Prostate gland (tissue), 2 donors: ENCODE results near the gene LRRC28. TPM values are rescaled to one million over a fixed set of nuclear protein-coding genes. Genes with fewer than 3 reads are reported as not detected.

Experiments
- DNase-seq: peaks from one replicate; pipeline ENCODE4 v3.0.0-alpha.2; 2019; ENCODE audit warnings: low spot score
- H3K27ac ChIP-seq, 2 donors: fragments of 200-600 bp; sonication (generic); 2 replicates each; pipeline ENCODE4 v1.5.1; 2017 to 2019
- H3K27me3 ChIP-seq: fragments of 200-600 bp; sonication (generic); replicated peaks from 2 replicates; pipeline ENCODE4 v1.5.1; 2019; ENCODE audit not compliant: insufficient read depth
- H3K36me3 ChIP-seq, 2 donors: fragments of 200-600 bp; sonication (generic); 1 replicate in 1 of 2; 2 replicates in 1 of 2; pipeline versions ENCODE4 v1.5.1 to v1.8.1; 2017 to 2019
- H3K4me1 ChIP-seq: fragments of 200-600 bp; sonication (generic); replicated peaks from 2 replicates; pipeline ENCODE4 v1.5.1; 2019
- H3K4me3 ChIP-seq, 2 donors: fragments of 200-600 bp; sonication (generic); 2 replicates each; pipeline ENCODE4 v1.5.1; 2017 to 2019
- H3K9me3 ChIP-seq: fragments of 200-600 bp; sonication (generic); 2 replicates; pipeline ENCODE4 v1.5.1; 2017
- POLR2A ChIP-seq: fragments of 450-650 bp; IDR thresholded peaks from one replicate; pipeline ENCODE4 v1.6.1; 2016; ENCODE audit warnings: antibody characterized with exemption, mild to moderate bottlenecking
- POLR2AphosphoS5 ChIP-seq: sonication (generic); formaldehyde crosslinking; IDR thresholded peaks from one replicate; pipeline ENCODE4 v1.6.1; 2017; ENCODE audit warnings: antibody characterized with exemption
- WGBS: methylation state at CpG from one replicate; pipeline ENCODE4 v1.1.5; 2018; 5-methylcytosine and 5-hydroxymethylcytosine counted together
- intact Hi-C: fragments of 100-400 bp; cut with DNase I; formaldehyde crosslinking; loops from one replicate; pipeline ENCODE4 v1.14.2; 2022
- total RNA-seq, 2 donors: library from RNA; depleted of rRNA; stranded (reverse); fragments of >200 nt; gene quantifications; one replicate each; pipeline ENCODE4 v1.1.0, GENCODE V29; 2016
- TF ChIP-seq, protein P1 (sequence below), 4 experiments: fragments of 200-600 bp in 2 of 4; fragments of 450-650 bp in 2 of 4; sonication (generic) in 2 of 4; IDR thresholded peaks; 1 replicate in 3 of 4; 2 replicates in 1 of 4; pipeline ENCODE4 v1.5.1; 2016 to 2019; ENCODE audit warnings: antibody characterized with exemption in 4 of 4, mild to moderate bottlenecking in 2 of 4, moderate library complexity in 2 of 4

The LRRC28 gene
- total RNA-seq, 2 donors from 2014 or later = 16.0 to 36.8 TPM

DNA sequence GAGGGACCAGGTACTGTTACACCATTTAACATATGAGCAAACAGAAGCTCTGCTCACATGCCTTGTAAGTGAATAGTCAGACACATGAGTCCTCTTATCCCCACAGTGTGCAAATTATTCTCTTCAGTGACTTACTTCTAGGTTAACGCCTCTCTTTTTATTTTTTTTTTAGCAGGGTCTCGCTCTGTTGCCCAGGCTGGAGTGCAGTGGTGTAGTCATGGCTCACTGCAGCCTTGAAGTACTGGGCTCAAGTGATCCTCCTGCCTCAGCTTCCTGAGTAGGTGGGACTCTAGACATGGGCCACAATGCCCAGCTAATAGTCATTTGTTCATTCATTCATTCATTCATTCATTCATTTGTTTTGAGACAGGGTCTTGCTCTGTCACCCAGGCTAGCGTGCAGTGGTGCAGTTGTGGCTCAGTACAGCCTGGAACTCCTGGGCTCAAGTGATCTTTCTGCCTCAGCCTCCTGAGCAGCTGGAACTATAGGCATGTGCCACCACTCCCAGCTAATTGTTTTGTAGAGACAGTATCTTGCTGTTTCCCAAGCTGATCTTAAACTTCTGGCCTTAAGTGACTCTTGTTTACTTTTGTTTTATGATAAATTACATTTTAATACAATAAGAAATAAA is 94.7 kb downstream of the LRRC28 start:
- Histone ChIP-seq H3K27me3 (no peaks in the 10 kb centered on the region), H3K4me3 (no peak overlapping the region), H3K4me1 (no peaks in the 10 kb centered on the region), H3K36me3 (no peaks in the 10 kb centered on the region), H3K27ac (no peak overlapping the region), H3K9me3 (no peaks in the 10 kb centered on the region)
- intact Hi-C loops = no loop called here
- no peak for DNase-seq
- TF ChIP-seq POLR2A = no peak
- TF ChIP-seq, protein P1, sequence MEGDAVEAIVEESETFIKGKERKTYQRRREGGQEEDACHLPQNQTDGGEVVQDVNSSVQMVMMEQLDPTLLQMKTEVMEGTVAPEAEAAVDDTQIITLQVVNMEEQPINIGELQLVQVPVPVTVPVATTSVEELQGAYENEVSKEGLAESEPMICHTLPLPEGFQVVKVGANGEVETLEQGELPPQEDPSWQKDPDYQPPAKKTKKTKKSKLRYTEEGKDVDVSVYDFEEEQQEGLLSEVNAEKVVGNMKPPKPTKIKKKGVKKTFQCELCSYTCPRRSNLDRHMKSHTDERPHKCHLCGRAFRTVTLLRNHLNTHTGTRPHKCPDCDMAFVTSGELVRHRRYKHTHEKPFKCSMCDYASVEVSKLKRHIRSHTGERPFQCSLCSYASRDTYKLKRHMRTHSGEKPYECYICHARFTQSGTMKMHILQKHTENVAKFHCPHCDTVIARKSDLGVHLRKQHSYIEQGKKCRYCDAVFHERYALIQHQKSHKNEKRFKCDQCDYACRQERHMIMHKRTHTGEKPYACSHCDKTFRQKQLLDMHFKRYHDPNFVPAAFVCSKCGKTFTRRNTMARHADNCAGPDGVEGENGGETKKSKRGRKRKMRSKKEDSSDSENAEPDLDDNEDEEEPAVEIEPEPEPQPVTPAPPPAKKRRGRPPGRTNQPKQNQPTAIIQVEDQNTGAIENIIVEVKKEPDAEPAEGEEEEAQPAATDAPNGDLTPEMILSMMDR (IDR thresholded peaks at IDR 0.05) = no peak
- no peak for TF ChIP-seq POLR2AphosphoS5
- WGBS = 98% methylated on average over 3 of the region's 3 CpGs

DNA sequence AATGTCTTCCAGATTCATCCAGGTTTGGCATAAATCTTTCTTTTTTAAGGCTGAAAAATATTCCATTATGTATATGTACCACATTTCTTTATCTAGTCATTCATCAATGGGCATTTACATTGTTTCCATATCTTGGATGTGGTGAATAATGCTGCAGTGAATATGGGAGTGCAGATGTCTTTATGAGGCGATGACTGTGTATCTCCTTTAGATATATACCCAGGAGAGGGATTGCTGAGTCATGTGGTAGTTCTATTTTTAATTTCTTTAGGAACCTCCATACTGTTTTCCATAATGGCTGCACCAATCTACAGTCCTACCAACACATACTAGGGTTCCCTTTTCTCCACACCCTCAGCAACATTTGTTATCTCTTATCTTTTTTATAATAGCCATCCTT is 96.3 kb downstream of the LRRC28 start:
- Histone ChIP-seq H3K4me3 (no peak overlapping the region), H3K36me3 (no peaks in the 10 kb centered on the region), H3K27me3 (no peaks in the 10 kb centered on the region), H3K27ac (no peak overlapping the region), H3K4me1 (no peaks in the 10 kb centered on the region), H3K9me3 (no peaks in the 10 kb centered on the region)
- TF ChIP-seq POLR2A (no peak), POLR2AphosphoS5 (no peak)
- TF ChIP-seq, protein P1 (IDR thresholded peaks at IDR 0.05) = no peak
- WGBS = 100% methylated on average over 1 of the region's 1 CpG
- intact Hi-C loops = no loop called here
- DNase-seq = no peak

DNA sequence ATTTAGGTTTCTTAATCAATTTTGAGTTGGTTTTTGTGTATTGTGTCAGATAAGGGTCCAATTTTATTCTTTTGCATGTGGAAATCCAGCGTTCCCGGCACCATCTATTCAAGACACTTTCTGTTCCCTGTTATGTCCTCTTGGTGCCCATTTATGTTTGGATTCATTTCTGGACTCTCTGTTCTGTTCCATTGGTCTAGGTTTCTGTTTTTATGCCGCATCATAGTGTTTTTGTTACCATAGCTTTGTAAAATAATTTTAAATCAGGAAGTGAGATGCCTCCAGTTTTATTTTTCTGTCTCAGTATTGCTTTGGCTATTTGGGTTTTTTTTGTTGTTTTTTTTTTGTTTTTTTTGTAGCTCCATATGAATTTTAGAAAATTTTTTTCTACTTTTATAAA is 97.1 kb downstream of the LRRC28 start:
- 100% methylated on average over 3 of the region's 3 CpGs for WGBS
- no peaks in the 10 kb centered on the region for H3K36me3 ChIP-seq
- H3K27me3 ChIP-seq = no peaks in the 10 kb centered on the region
- no peaks in the 10 kb centered on the region for H3K4me1 ChIP-seq
- H3K4me3 ChIP-seq = no peak overlapping the region
- no peaks in the 10 kb centered on the region for H3K9me3 ChIP-seq
- intact Hi-C loops = no loop called here
- no peak overlapping the region for H3K27ac ChIP-seq
- DNase-seq = no peak
- TF ChIP-seq, protein P1 (IDR thresholded peaks at IDR 0.05) = no peak
- no peak for TF ChIP-seq POLR2A
- TF ChIP-seq POLR2AphosphoS5 = no peak

DNA sequence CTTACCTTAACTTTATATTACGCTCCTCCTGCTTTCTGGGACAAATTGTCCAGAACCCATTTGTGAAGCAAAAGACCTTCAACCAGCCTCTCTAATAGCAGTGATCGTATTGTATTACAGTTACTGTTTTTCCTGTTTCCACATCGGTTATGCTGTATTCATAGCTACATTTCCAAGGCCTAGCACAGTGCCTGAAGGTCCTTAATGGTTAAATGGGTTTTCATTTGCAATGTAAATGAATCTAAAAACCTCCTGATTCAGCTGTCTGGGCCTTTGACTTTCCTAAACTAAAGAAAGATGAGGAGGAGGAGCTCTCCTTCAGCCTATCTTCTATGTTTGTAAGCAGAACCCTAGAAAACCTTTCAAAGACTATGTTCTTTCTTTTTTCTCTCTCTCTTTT is 99.1 kb downstream of the LRRC28 start:
- Histone ChIP-seq H3K4me1 (no peaks in the 10 kb centered on the region), H3K4me3 (no peak overlapping the region), H3K9me3 (no peaks in the 10 kb centered on the region), H3K36me3 (no peaks in the 10 kb centered on the region), H3K27ac (no peak overlapping the region), H3K27me3 (no peaks in the 10 kb centered on the region)
- WGBS = 97% methylated on average over 3 of the region's 3 CpGs
- no peak for DNase-seq
- TF ChIP-seq POLR2A (no peak), POLR2AphosphoS5 (no peak)
- TF ChIP-seq, protein P1 (IDR thresholded peaks at IDR 0.05) = no peak
- intact Hi-C loops = no loop called here

DNA sequence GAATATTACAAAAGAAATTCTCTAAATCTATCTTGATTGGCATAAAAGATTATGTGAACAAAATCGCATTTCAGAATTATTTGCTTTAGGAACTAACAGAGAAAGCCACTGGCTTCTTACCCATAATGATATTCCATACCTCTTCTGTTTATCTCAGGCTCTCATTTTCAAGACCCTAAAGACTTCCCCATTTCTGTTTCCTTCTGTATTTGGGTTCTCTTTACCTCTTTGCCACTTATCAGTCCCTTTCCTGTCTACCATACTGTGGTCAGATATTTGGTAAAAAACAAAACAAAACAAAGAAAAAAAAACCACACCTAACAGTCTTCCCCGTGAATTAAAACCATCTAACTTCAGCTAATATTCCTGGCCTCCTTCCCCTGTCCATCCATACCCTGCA is 108.5 kb downstream of the LRRC28 start:
- no peak overlapping the region for H3K27ac ChIP-seq
- DNase-seq = no peak
- intact Hi-C loops = no loop called here
- no peaks in the 10 kb centered on the region for H3K27me3 ChIP-seq
- no peaks in the 10 kb centered on the region for H3K4me1 ChIP-seq
- no peaks in the 10 kb centered on the region for H3K9me3 ChIP-seq
- no peak overlapping the region for H3K4me3 ChIP-seq
- 84% methylated on average over 2 of the region's 2 CpGs for WGBS
- no peak for TF ChIP-seq POLR2A
- TF ChIP-seq, protein P1 (IDR thresholded peaks at IDR 0.05) = no peak
- H3K36me3 ChIP-seq = no peaks in the 10 kb centered on the region
